Large intestine (tissue), 3 donors: Measurements from ENCODE around the gene TNFRSF21. TPM values are rescaled to one million over a fixed set of nuclear protein-coding genes. Genes with fewer than 3 reads are reported as not detected.
"Not testable (repeated sequence)": the region's sequence is repeated elsewhere in the genome, so short reads cannot be mapped to it uniquely, and the experiment has no call there.

Experiments used
- DNase-seq, 2 donors: peaks; one replicate each; pipeline versions ENCODE4 v3.0.0 to v3.0.0-alpha.2; 2013
- H3K27ac ChIP-seq: one replicate; pipeline ENCODE4 v1.5.1; 2013; ENCODE audit warnings: low read length
- H3K27me3 ChIP-seq: 2 replicates; pipeline ENCODE4 v1.6.1; 2013; ENCODE audit warnings: low read length; ENCODE audit not compliant: control insufficient read depth, insufficient read depth
- H3K36me3 ChIP-seq: 2 replicates; pipeline ENCODE4 v1.6.1; 2013; ENCODE audit warnings: low read length; ENCODE audit not compliant: control insufficient read depth, insufficient read depth
- H3K4me1 ChIP-seq: one replicate; pipeline ENCODE4 v1.6.1; 2013; ENCODE audit warnings: low read length; ENCODE audit not compliant: control insufficient read depth, insufficient read depth
- H3K4me3 ChIP-seq: one replicate; pipeline ENCODE4 v1.5.1; 2013; ENCODE audit warnings: low read length
- H3K9me3 ChIP-seq: one replicate; pipeline ENCODE4 v1.6.1; 2013; ENCODE audit warnings: mild to moderate bottlenecking, low read depth, low read length, moderate library complexity; ENCODE audit not compliant: control insufficient read depth
- WGBS: methylation state at CpG from one replicate; pipeline ENCODE4 v1.1.5; 2013; ENCODE audit warnings: low lambda C conversion rate; ENCODE audit not compliant: insufficient coverage; 5-methylcytosine and 5-hydroxymethylcytosine counted together
- polyA plus RNA-seq: library from polyadenylated mRNA; unstranded; fragments of 120-200 nt; gene quantifications from one replicate; pipeline ENCODE4 v1.2.1, GENCODE V29; 2013

The TNFRSF21 gene
- polyA plus RNA-seq, 1 donor = 22.8 TPM

GRCh38 chr6:47231151-47231550 lies 78.6 kb downstream of the TNFRSF21 start:
- Histone ChIP-seq H3K9me3 (no peaks in the 10 kb centered on the region), H3K27ac (no peak overlapping the region), H3K4me3 (no peak overlapping the region), H3K4me1 (peaks cover 12% of the 10 kb centered on the region), H3K27me3 (no peaks in the 10 kb centered on the region), H3K36me3 (peaks cover 16% of the 10 kb centered on the region)
- 92% methylated on average over 2 of the region's 4 CpGs for WGBS
- DNase-seq = no peak

- Histone ChIP-seq H3K27ac (no peak overlapping the region), H3K9me3 (no peaks in the 10 kb centered on the region), H3K4me1 (peaks cover 7% of the 10 kb centered on the region), H3K4me3 (no peak overlapping the region), H3K36me3 (peaks cover 16% of the 10 kb centered on the region), H3K27me3 (no peaks in the 10 kb centered on the region)
- DNase-seq = peak; percentile 29 to 71
- WGBS = 0% methylated on average over 1 of the region's 6 CpGs
These were observed 79.1 kb downstream of the TNFRSF21 start for GRCh38 chr6:47230579-47230978.

- Histone ChIP-seq H3K9me3 (no peaks in the 10 kb centered on the region), H3K36me3 (peaks cover 12% of the 10 kb centered on the region)
- WGBS = 93% methylated on average over 5 of the region's 7 CpGs
These were observed 80.5 kb downstream of the TNFRSF21 start for GRCh38 chr6:47229255-47229654.

GRCh38 chr6:47228093-47228492 lies 81.6 kb downstream of the TNFRSF21 start:
- no CpG with 5 or more reads among the region's 3 CpGs for WGBS

More at GRCh38 chr6:47229255-47229654, 80.5 kb downstream of the TNFRSF21 start:
- DNase-seq = no peak
- Histone ChIP-seq H3K27ac (no peak overlapping the region), H3K27me3 (no peaks in the 10 kb centered on the region), H3K4me1 (no peaks in the 10 kb centered on the region), H3K4me3 (no peak overlapping the region)

GRCh38 chr6:47223251-47223650 lies 86.5 kb downstream of the TNFRSF21 start:
- H3K4me3 ChIP-seq, H3K4me1 ChIP-seq, H3K36me3 ChIP-seq, DNase-seq, H3K27me3 ChIP-seq, H3K27ac ChIP-seq, H3K9me3 ChIP-seq: not testable (repeated sequence)

More at GRCh38 chr6:47228093-47228492, 81.6 kb downstream of the TNFRSF21 start:
- not testable (repeated sequence) for H3K27me3 ChIP-seq, H3K9me3 ChIP-seq, H3K27ac ChIP-seq, H3K4me3 ChIP-seq, DNase-seq, H3K4me1 ChIP-seq
- peaks cover 10% of the 10 kb centered on the region for H3K36me3 ChIP-seq

GRCh38 chr6:47221565-47221964 lies 88.1 kb downstream of the TNFRSF21 start:
- no peaks in the 10 kb centered on the region for H3K9me3 ChIP-seq
- H3K27me3 ChIP-seq = no peaks in the 10 kb centered on the region
- WGBS = 57% methylated on average over 1 of the region's 9 CpGs
- no peaks in the 10 kb centered on the region for H3K36me3 ChIP-seq
- H3K4me3 ChIP-seq = no peak overlapping the region
- DNase-seq = no peak
- no peak overlapping the region for H3K27ac ChIP-seq
- no peaks in the 10 kb centered on the region for H3K4me1 ChIP-seq

GRCh38 chr6:47209632-47210031 lies 100.1 kb downstream of the TNFRSF21 start:
- Histone ChIP-seq H3K4me3 (no peak overlapping the region), H3K9me3 (peaks cover 7% of the 10 kb centered on the region), H3K27me3 (no peaks in the 10 kb centered on the region), H3K27ac (no peak overlapping the region), H3K36me3 (no peaks in the 10 kb centered on the region), H3K4me1 (no peaks in the 10 kb centered on the region)
- WGBS = no CpG with 5 or more reads among the region's 6 CpGs
- DNase-seq = no peak

GRCh38 chr6:47207261-47207660 lies 102.4 kb downstream of the TNFRSF21 start:
- H3K27me3 ChIP-seq = no peaks in the 10 kb centered on the region
- peak; percentile 16 to 42 for DNase-seq
- peaks cover 13% of the 10 kb centered on the region for H3K4me1 ChIP-seq
- H3K9me3 ChIP-seq = peaks cover 7% of the 10 kb centered on the region
- H3K27ac ChIP-seq = no peak overlapping the region
- no peaks in the 10 kb centered on the region for H3K36me3 ChIP-seq
- H3K4me3 ChIP-seq = no peak overlapping the region
- WGBS = 100% methylated on average over 1 of the region's 2 CpGs

- Histone ChIP-seq H3K4me1 (peaks cover 13% of the 10 kb centered on the region), H3K9me3 (peaks cover 7% of the 10 kb centered on the region), H3K36me3 (no peaks in the 10 kb centered on the region), H3K4me3 (no peak overlapping the region), H3K27ac (no peak overlapping the region), H3K27me3 (no peaks in the 10 kb centered on the region)
- no peak for DNase-seq
These were observed 103.1 kb downstream of the TNFRSF21 start for GRCh38 chr6:47206626-47207025.

GRCh38 chr6:47203938-47204611 lies 105.6 kb downstream of the TNFRSF21 start:
- no CpG with 5 or more reads among the region's 2 CpGs for WGBS
- no peaks in the 10 kb centered on the region for H3K36me3 ChIP-seq
- H3K4me1 ChIP-seq = peaks cover 13% of the 10 kb centered on the region
- no peak overlapping the region for H3K27ac ChIP-seq
- peaks cover 7% of the 10 kb centered on the region for H3K9me3 ChIP-seq
- no peak for DNase-seq
- H3K4me3 ChIP-seq = no peak overlapping the region
- no peaks in the 10 kb centered on the region for H3K27me3 ChIP-seq

- Histone ChIP-seq H3K4me3 (no peak overlapping the region), H3K36me3 (no peaks in the 10 kb centered on the region), H3K9me3 (peaks cover 6% of the 10 kb centered on the region), H3K27me3 (no peaks in the 10 kb centered on the region), H3K27ac (peak overlapping the region; percentile 75), H3K4me1 (peaks cover 13% of the 10 kb centered on the region)
- WGBS = no CpG with 5 or more reads among the region's 4 CpGs
- no peak for DNase-seq
These were observed 106.3 kb downstream of the TNFRSF21 start for GRCh38 chr6:47203266-47203937.
